Ascending aorta (tissue), 2 donors: Measurements from ENCODE around the gene LPGAT1. TPM values are rescaled to one million over a fixed set of nuclear protein-coding genes. Genes with fewer than 3 reads are reported as not detected.

Source experiments
- DNase-seq, 2 donors: peaks; one replicate each; pipeline ENCODE4 v3.0.0-alpha.2; 2019; ENCODE audit warnings: low spot score in 2 of 2
- H3K27ac ChIP-seq, 2 donors: fragments of 200-600 bp; sonication (generic); one replicate each; pipeline ENCODE4 v1.5.1; 2016 to 2017; ENCODE audit warnings: mild to moderate bottlenecking in 1 of 2
- H3K27me3 ChIP-seq: fragments of 200-600 bp; sonication (generic); one replicate; pipeline ENCODE4 v1.5.1; 2017
- H3K36me3 ChIP-seq, 2 donors: fragments of 200-600 bp; sonication (generic); one replicate each; pipeline ENCODE4 v1.5.1; 2016
- H3K4me1 ChIP-seq, 2 donors: fragments of 200-600 bp; sonication (generic); one replicate each; pipeline ENCODE4 v1.5.1; 2016 to 2017; ENCODE audit warnings: mild to moderate bottlenecking in 1 of 2
- H3K4me3 ChIP-seq, 2 donors: fragments of 200-600 bp; sonication (generic); one replicate each; pipeline ENCODE4 v1.5.1; 2016 to 2017; ENCODE audit warnings: mild to moderate bottlenecking in 1 of 2
- H3K9me3 ChIP-seq, 2 donors: fragments of 200-600 bp; sonication (generic); one replicate each; pipeline ENCODE4 v1.5.1; 2016
- intact Hi-C: fragments of 100-400 bp; cut with DNase I; formaldehyde crosslinking; loops from one replicate; pipeline ENCODE4 v1.15.1; 2023
- total RNA-seq: library from RNA; depleted of rRNA; stranded (reverse); fragments of >200 nt; gene quantifications from one replicate; pipeline ENCODE4 v1.1.0, GENCODE V29; 2016
- TF ChIP-seq, protein P1 (sequence below), 3 experiments: fragments of 200-600 bp in 2 of 3; fragments of 450-650 bp in 1 of 3; sonication (generic) in 2 of 3; IDR thresholded peaks; one replicate each; pipeline ENCODE4 v1.5.1; 2016 to 2019; ENCODE audit warnings: antibody characterized with exemption in 3 of 3, mild to moderate bottlenecking in 1 of 3, moderate library complexity in 1 of 3

Gene LPGAT1
- total RNA-seq, 1 donor from 2014 or later = 17.1 TPM

- Histone ChIP-seq H3K9me3 (no peaks in the 10 kb centered on the region), H3K27me3 (no peaks in the 10 kb centered on the region), H3K36me3 (no peaks in the 10 kb centered on the region), H3K4me3 (no peak overlapping the region), H3K27ac (no peak overlapping the region), H3K4me1 (no peaks in the 10 kb centered on the region)
- intact Hi-C loops = no loop called here
- TF ChIP-seq, protein P1, sequence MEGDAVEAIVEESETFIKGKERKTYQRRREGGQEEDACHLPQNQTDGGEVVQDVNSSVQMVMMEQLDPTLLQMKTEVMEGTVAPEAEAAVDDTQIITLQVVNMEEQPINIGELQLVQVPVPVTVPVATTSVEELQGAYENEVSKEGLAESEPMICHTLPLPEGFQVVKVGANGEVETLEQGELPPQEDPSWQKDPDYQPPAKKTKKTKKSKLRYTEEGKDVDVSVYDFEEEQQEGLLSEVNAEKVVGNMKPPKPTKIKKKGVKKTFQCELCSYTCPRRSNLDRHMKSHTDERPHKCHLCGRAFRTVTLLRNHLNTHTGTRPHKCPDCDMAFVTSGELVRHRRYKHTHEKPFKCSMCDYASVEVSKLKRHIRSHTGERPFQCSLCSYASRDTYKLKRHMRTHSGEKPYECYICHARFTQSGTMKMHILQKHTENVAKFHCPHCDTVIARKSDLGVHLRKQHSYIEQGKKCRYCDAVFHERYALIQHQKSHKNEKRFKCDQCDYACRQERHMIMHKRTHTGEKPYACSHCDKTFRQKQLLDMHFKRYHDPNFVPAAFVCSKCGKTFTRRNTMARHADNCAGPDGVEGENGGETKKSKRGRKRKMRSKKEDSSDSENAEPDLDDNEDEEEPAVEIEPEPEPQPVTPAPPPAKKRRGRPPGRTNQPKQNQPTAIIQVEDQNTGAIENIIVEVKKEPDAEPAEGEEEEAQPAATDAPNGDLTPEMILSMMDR (IDR thresholded peaks at IDR 0.05) = no peak
- DNase-seq = no peak
These were observed 88.8 kb downstream of the LPGAT1 start for GRCh38 chr1:211741788-211742187.

DNA sequence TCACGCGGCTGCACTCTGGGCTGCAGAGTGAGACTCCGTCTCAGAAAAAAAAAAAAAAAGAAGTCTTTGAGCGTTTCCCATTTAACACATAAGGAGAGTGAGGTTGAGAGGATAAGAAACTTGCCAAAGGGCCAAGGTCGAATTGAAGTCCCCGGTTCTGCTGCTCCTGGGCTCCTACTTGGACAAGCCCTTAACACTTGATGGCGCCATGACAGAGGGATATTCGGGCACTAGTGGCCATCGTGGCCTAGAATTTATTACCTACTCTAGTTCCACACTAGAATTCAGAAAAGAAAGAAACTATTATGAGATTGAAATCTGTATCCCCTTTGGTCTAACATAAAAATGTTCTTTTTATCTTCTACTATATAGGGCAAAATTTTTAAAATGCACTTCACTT, 89.4 kb downstream of the LPGAT1 start:
- TF ChIP-seq, protein P1 (IDR thresholded peaks at IDR 0.05) = no peak
- no peak for DNase-seq
- Histone ChIP-seq H3K27me3 (no peaks in the 10 kb centered on the region), H3K36me3 (no peaks in the 10 kb centered on the region), H3K4me1 (no peaks in the 10 kb centered on the region), H3K4me3 (no peak overlapping the region), H3K27ac (no peak overlapping the region), H3K9me3 (no peaks in the 10 kb centered on the region)
- intact Hi-C loops = no loop called here

DNA sequence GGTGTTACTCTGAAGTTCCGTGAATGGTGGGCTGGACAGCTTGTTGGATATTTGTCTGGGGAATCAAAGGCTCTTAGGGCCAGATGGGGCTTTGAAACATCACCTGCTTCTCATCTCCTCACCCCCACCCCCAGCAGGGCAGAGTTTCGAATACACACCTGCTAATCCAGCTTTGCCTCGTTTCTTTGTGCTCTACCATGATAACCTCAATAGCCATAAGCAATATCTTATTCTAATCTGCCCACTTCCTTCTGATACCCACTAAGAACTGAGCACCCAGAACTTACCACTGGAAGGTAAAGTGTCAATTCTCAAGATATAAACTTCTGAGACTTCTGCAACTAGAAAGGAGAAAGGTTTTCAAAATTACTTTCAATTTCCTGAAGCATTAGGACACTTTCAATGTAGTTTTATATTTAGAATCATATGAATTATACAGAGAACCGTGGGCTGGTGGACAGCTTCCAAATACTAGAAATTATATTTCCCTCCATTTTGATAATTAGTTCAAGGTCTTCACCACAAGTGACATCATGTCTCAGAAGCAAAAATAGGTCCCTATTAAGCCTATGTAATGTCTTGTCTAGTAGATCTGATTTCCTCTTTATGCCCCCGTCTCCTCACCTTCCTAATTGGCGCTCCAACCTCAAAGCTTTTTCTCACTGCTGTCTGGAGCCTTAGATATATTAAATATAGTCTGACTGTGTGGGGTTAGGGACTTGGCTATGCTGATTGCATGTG, 90.7 kb downstream of the LPGAT1 start:
- H3K27ac ChIP-seq = no peak overlapping the region
- no peaks in the 10 kb centered on the region for H3K9me3 ChIP-seq
- TF ChIP-seq, protein P1 (IDR thresholded peaks at IDR 0.05) = no peak
- H3K36me3 ChIP-seq = no peaks in the 10 kb centered on the region
- no peak overlapping the region for H3K4me3 ChIP-seq
- intact Hi-C loops = no loop called here
- H3K4me1 ChIP-seq = no peaks in the 10 kb centered on the region
- no peak for DNase-seq
- H3K27me3 ChIP-seq = no peaks in the 10 kb centered on the region

- TF ChIP-seq, protein P1 (IDR thresholded peaks at IDR 0.05) = no peak
- H3K36me3 ChIP-seq = no peaks in the 10 kb centered on the region
- intact Hi-C loops = no loop called here
- H3K27ac ChIP-seq = no peak overlapping the region
- no peak overlapping the region for H3K4me3 ChIP-seq
- no peaks in the 10 kb centered on the region for H3K4me1 ChIP-seq
- H3K27me3 ChIP-seq = no peaks in the 10 kb centered on the region
- no peak for DNase-seq
- no peaks in the 10 kb centered on the region for H3K9me3 ChIP-seq
These were observed 91.8 kb downstream of the LPGAT1 start for GRCh38 chr1:211738691-211739301.

GRCh38 chr1:211738096-211738690, 92.4 kb downstream of the LPGAT1 start:
- Histone ChIP-seq H3K27ac (no peak overlapping the region), H3K27me3 (no peaks in the 10 kb centered on the region), H3K4me3 (no peak overlapping the region), H3K36me3 (no peaks in the 10 kb centered on the region), H3K4me1 (no peaks in the 10 kb centered on the region), H3K9me3 (no peaks in the 10 kb centered on the region)
- DNase-seq = no peak
- TF ChIP-seq, protein P1 (IDR thresholded peaks at IDR 0.05) = no peak
- intact Hi-C loops = no loop called here
